ENCODE measurements around the gene MAML3. TPM values are rescaled to one million over a fixed set of nuclear protein-coding genes. Genes with fewer than 3 reads are reported as not detected.

MAML3 gene
- polyA plus RNA-seq, 1 donor: 6.0 TPM

GRCh38 chr4:139672732-139673131 lies 481.3 kb downstream of the MAML3 start:
- DNase-seq: no peak

GRCh38 chr4:139672215-139672614 lies 481.8 kb downstream of the MAML3 start:
- no peak for DNase-seq

GRCh38 chr4:139670775-139671174 lies 483.2 kb downstream of the MAML3 start:
- DNase-seq: no peak

- DNase-seq: no peak
These were observed 484.1 kb downstream of the MAML3 start for GRCh38 chr4:139669890-139670289.

- no peak for DNase-seq
These were observed 484.6 kb downstream of the MAML3 start for GRCh38 chr4:139669335-139669734.

GRCh38 chr4:139668658-139669201 lies 485.3 kb downstream of the MAML3 start:
- DNase-seq: no peak

GRCh38 chr4:139668036-139668435 lies 485.9 kb downstream of the MAML3 start:
- no peak for DNase-seq

Other genes with a start within 250 kb of the MAML3 start
- 34.1 TPM for gene SCOC, start 219.5 kb upstream of the MAML3 start, polyA plus RNA-seq (ENCODE audit: insufficient read length)